ENCODE data around the gene CHI3L2.

CHI3L2 gene

GRCh38 chr1:111201275-111202090 is 26.0 kb upstream of the CHI3L2 start:
- Histone ChIP-seq H3K27me3 (ENCODE audit: control insufficient read depth in 5 of 5, insufficient read depth in 4 of 5, low read length in 5 of 5) (no peaks in the 10 kb centered on the region), H3K36me3 (ENCODE audit: control insufficient read depth in 5 of 5, insufficient read depth in 5 of 5, low read length in 5 of 5) (peaks cover 0 to 7% (median 0%) of the 10 kb centered on the region in 5 donors), H3K9ac (ENCODE audit: low read length in 5 of 5) (peak overlapping the region in 4 of 5 donors; percentile 4 to 56 (median 24)), H3K4me1 (ENCODE audit: control insufficient read depth in 5 of 5, insufficient read depth in 5 of 5, low read length in 5 of 5) (peaks cover 3 to 68% (median 48%) of the 10 kb centered on the region in 5 donors), H3K4me3 (ENCODE audit: low read depth in 1 of 5, low read length in 5 of 5) (peak overlapping the region in 1 of 5 donors; percentile 23), H3K9me3 (ENCODE audit: control insufficient read depth in 5 of 5, low read length in 5 of 5) (no peaks in the 10 kb centered on the region), H3K27ac (ENCODE audit: low read depth, low read length) (peak overlapping the region; percentile 66)

GRCh38 chr1:111202366-111202706 is 25.2 kb upstream of the CHI3L2 start:
- Histone ChIP-seq H3K9ac (ENCODE audit: low read length in 5 of 5) (peak overlapping the region in 1 of 5 donors; percentile 16), H3K4me3 (ENCODE audit: low read depth in 1 of 5, low read length in 5 of 5) (no peak overlapping the region), H3K27ac (ENCODE audit: low read depth, low read length) (peak overlapping the region; percentile 66), H3K27me3 (ENCODE audit: control insufficient read depth in 5 of 5, insufficient read depth in 4 of 5, low read length in 5 of 5) (no peaks in the 10 kb centered on the region), H3K36me3 (ENCODE audit: control insufficient read depth in 5 of 5, insufficient read depth in 5 of 5, low read length in 5 of 5) (no peaks in the 10 kb centered on the region), H3K9me3 (ENCODE audit: control insufficient read depth in 5 of 5, low read length in 5 of 5) (no peaks in the 10 kb centered on the region), H3K4me1 (ENCODE audit: control insufficient read depth in 5 of 5, insufficient read depth in 5 of 5, low read length in 5 of 5) (peaks cover 0 to 63% (median 45%) of the 10 kb centered on the region in 5 donors)

DNA sequence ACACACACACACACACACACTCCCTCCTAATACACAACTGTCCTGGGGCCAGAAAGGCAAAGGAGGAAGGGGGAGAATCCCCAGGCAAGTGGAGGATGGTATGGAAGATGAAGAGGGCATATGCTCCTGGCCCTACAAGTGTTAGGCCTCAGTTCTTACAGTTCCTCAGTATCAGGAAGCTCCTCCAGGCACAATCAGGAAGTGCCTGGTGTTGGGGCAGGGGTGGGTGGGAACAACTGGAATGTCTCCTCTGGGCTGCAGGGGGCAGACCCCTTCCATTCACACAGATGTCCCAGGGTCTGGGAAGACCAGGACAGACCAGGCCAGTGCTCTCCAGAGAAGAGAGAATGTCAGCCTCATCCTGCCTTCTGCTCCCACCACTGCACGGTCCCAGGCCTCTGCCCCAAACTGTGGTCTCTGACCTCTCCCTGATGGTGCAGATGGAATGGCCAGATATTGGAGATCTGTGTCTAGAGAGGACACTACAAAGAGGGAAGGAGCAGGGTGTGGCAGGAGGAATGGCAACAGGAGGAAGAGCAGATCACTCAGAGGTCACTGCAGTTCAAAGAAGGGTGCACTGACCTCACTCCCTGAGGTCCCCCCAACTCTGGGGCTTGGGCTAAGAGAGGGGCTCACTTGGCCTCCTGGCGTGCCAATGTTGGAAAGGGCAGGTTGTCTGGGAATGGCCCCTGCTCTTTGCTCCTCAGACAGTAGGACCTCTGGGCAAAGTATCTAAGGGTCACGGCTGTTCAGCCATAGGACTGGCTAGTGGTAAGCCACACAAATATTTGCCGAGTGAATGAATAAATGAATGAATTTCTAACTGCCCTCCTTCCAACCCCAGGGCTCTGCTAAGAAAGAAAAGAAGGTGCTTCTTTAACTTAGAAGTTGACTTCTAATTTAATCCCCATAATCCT is 24.5 kb upstream of the CHI3L2 start:
- no peaks in the 10 kb centered on the region for H3K36me3 ChIP-seq (ENCODE audit: control insufficient read depth in 5 of 5, insufficient read depth in 5 of 5, low read length in 5 of 5)

DNA sequence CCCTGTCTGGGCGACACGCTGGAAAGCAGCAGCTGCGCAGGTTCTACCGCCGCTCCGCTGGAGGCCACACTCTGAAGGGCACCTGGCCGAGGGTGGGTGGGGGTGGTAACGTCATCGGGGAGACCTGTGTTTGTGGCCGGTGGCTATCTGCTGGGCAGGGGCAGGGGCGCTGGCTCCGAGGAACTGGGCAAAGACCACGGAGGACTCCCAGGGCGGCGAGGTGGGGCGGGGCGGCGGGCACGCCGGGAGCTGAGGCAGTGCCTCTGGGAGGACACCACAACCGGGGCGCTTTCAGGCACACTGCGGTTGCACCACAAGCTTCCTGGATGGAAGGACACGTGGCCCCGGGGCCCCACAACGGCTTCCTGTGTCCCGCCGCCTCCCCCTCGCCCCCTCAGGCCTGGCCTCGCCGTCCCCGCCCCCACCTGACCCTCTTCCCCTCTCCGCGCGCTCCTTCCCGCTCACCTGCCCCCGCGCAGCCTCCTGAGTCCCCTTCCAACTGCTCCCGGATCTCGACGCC is 23.8 kb upstream of the CHI3L2 start:
- Histone ChIP-seq H3K4me1 (ENCODE audit: control insufficient read depth in 5 of 5, insufficient read depth in 5 of 5, low read length in 5 of 5) (peaks cover 0 to 54% (median 41%) of the 10 kb centered on the region in 5 donors), H3K4me3 (ENCODE audit: low read depth in 1 of 5, low read length in 5 of 5) (peak overlapping the region in 4 of 5 donors; percentile 62 to 72 (median 68)), H3K9ac (ENCODE audit: low read length in 5 of 5) (peak overlapping the region in 3 of 5 donors; percentile 44 to 76 (median 71))

More for the DNA sequence above, 24.5 kb upstream of the CHI3L2 start:
- Histone ChIP-seq H3K27me3 (ENCODE audit: control insufficient read depth in 5 of 5, insufficient read depth in 4 of 5, low read length in 5 of 5) (no peaks in the 10 kb centered on the region), H3K9ac (ENCODE audit: low read length in 5 of 5) (peak overlapping the region in 3 of 5 donors; percentile 26 to 71 (median 44)), H3K4me3 (ENCODE audit: low read depth in 1 of 5, low read length in 5 of 5) (peak overlapping the region; percentile 43 to 72 (median 67)), H3K27ac (ENCODE audit: low read depth, low read length) (peak overlapping the region; percentile 66), H3K4me1 (ENCODE audit: control insufficient read depth in 5 of 5, insufficient read depth in 5 of 5, low read length in 5 of 5) (peaks cover 0 to 57% (median 41%) of the 10 kb centered on the region in 5 donors), H3K9me3 (ENCODE audit: control insufficient read depth in 5 of 5, low read length in 5 of 5) (no peaks in the 10 kb centered on the region)

DNA sequence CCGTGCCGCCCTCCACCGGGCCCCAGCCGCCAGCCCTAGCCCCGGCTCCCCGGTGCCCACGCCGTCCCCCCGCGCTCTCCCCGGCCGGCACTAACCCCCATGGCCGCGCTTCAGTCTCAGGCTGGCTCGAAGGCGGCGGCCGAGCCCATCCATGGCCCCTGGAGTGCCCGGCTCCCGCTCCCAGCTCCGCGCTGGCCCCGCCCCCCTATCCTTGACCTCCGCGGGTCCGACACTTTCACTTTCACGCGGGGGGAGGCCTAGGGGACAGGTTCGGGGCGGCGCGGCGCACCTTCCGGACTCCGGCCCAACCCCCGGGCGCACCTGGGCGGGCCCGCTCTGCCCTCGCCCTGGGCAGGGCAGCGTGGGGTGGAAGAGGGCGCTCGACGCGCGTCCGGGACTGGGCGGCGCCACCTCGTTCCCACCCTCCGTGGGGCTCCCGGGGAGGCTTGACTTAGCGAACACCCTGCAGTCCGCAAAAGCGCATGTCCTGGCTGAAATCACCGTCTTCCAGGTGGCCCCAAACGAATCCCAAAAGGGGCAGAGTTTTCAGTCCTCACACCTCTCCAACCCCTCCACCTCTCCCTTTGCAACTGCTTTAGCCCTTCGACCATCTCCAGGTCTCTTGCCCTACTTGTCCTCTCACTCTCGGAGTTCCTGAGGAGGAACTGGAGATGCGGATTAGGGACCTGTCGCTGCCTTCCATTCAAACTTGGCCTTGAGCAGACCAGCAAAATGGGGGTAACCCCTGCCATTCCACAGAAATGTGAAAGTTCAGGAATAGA is 23.1 kb upstream of the CHI3L2 start:
- H3K9me3 ChIP-seq (ENCODE audit: control insufficient read depth in 5 of 5, low read length in 5 of 5): no peaks in the 10 kb centered on the region
- H3K27me3 ChIP-seq (ENCODE audit: control insufficient read depth in 5 of 5, insufficient read depth in 4 of 5, low read length in 5 of 5): no peaks in the 10 kb centered on the region
- no peaks in the 10 kb centered on the region for H3K36me3 ChIP-seq (ENCODE audit: control insufficient read depth in 5 of 5, insufficient read depth in 5 of 5, low read length in 5 of 5)
- H3K4me3 ChIP-seq (ENCODE audit: low read depth in 1 of 5, low read length in 5 of 5): peak overlapping the region; percentile 62 to 73 (median 68)
- peak overlapping the region in 3 of 5 donors; percentile 45 to 76 (median 64) for H3K9ac ChIP-seq (ENCODE audit: low read length in 5 of 5)
- H3K4me1 ChIP-seq (ENCODE audit: control insufficient read depth in 5 of 5, insufficient read depth in 5 of 5, low read length in 5 of 5): peaks cover 0 to 54% (median 41%) of the 10 kb centered on the region in 5 donors
- H3K27ac ChIP-seq (ENCODE audit: low read depth, low read length): peak overlapping the region; percentile 39

More for the DNA sequence above, 23.8 kb upstream of the CHI3L2 start:
- peak overlapping the region; percentile 66 for H3K27ac ChIP-seq (ENCODE audit: low read depth, low read length)
- no peaks in the 10 kb centered on the region for H3K27me3 ChIP-seq (ENCODE audit: control insufficient read depth in 5 of 5, insufficient read depth in 4 of 5, low read length in 5 of 5)
- H3K9me3 ChIP-seq (ENCODE audit: control insufficient read depth in 5 of 5, low read length in 5 of 5): no peaks in the 10 kb centered on the region
- no peaks in the 10 kb centered on the region for H3K36me3 ChIP-seq (ENCODE audit: control insufficient read depth in 5 of 5, insufficient read depth in 5 of 5, low read length in 5 of 5)

- H3K9ac ChIP-seq (ENCODE audit: low read length in 5 of 5): peak overlapping the region in 2 of 5 donors; percentile 64 to 76
- H3K4me1 ChIP-seq (ENCODE audit: control insufficient read depth in 5 of 5, insufficient read depth in 5 of 5, low read length in 5 of 5): peaks cover 0 to 48% (median 37%) of the 10 kb centered on the region in 5 donors
- no peaks in the 10 kb centered on the region for H3K36me3 ChIP-seq (ENCODE audit: control insufficient read depth in 5 of 5, insufficient read depth in 5 of 5, low read length in 5 of 5)
- H3K9me3 ChIP-seq (ENCODE audit: control insufficient read depth in 5 of 5, low read length in 5 of 5): no peaks in the 10 kb centered on the region
- peak overlapping the region; percentile 62 to 73 (median 68) for H3K4me3 ChIP-seq (ENCODE audit: low read depth in 1 of 5, low read length in 5 of 5)
- no peaks in the 10 kb centered on the region for H3K27me3 ChIP-seq (ENCODE audit: control insufficient read depth in 5 of 5, insufficient read depth in 4 of 5, low read length in 5 of 5)
- no peak overlapping the region for H3K27ac ChIP-seq (ENCODE audit: low read depth, low read length)
Measured at GRCh38 chr1:111204983-111205713, 22.4 kb upstream of the CHI3L2 start.

GRCh38 chr1:111205714-111206050 is 21.8 kb upstream of the CHI3L2 start:
- no peak overlapping the region for H3K9ac ChIP-seq (ENCODE audit: low read length in 5 of 5)
- no peaks in the 10 kb centered on the region for H3K36me3 ChIP-seq (ENCODE audit: control insufficient read depth in 5 of 5, insufficient read depth in 5 of 5, low read length in 5 of 5)
- no peak overlapping the region for H3K27ac ChIP-seq (ENCODE audit: low read depth, low read length)
- H3K27me3 ChIP-seq (ENCODE audit: control insufficient read depth in 5 of 5, insufficient read depth in 4 of 5, low read length in 5 of 5): no peaks in the 10 kb centered on the region
- H3K4me1 ChIP-seq (ENCODE audit: control insufficient read depth in 5 of 5, insufficient read depth in 5 of 5, low read length in 5 of 5): peaks cover 0 to 42% (median 34%) of the 10 kb centered on the region in 5 donors
- no peak overlapping the region for H3K4me3 ChIP-seq (ENCODE audit: low read depth in 1 of 5, low read length in 5 of 5)
- no peaks in the 10 kb centered on the region for H3K9me3 ChIP-seq (ENCODE audit: control insufficient read depth in 5 of 5, low read length in 5 of 5)

DNA sequence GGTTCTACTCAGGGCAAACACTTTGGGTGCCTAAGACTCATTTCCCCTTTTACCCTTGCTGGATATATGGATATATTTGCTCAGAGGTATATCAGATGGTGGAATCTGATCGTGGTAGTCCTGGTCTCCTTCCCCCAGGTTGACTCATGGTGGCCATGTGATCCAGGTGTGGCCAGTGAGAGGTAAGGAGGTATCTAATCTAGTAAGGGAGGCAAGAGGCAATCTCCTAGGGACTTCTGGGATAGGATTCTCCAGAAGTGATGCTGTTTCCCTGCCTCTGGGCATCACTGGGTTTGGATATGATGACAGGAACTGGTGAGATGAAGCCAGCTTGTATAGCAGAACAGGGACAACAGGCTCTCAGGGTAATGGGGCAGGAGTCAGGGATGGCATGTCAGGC is 18.6 kb upstream of the CHI3L2 start:
- Histone ChIP-seq H3K27ac (ENCODE audit: low read depth, low read length) (no peak overlapping the region), H3K27me3 (ENCODE audit: control insufficient read depth in 5 of 5, insufficient read depth in 4 of 5, low read length in 5 of 5) (no peaks in the 10 kb centered on the region)

DNA sequence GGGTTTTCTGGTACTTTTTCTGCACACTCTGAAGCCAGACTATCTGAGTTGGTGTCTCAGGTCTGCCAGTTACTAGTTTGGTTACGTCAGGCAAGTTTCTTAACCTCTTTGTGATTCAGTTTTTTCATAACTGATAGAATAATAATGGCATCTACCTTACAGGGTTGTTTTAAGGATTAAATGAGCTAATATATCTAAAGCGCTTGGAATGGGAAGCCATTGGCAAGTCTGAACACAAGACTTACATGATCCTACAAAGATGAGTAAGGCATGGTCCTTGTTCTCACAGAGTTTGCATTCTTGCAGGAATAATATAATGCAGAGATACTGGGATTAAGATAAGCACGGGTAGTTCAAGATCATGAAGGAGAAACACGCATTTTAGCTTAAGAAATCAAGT is 17.9 kb upstream of the CHI3L2 start:
- H3K36me3 ChIP-seq (ENCODE audit: control insufficient read depth in 5 of 5, insufficient read depth in 5 of 5, low read length in 5 of 5): no peaks in the 10 kb centered on the region
- no peak overlapping the region for H3K4me3 ChIP-seq (ENCODE audit: low read depth in 1 of 5, low read length in 5 of 5)
- no peaks in the 10 kb centered on the region for H3K27me3 ChIP-seq (ENCODE audit: control insufficient read depth in 5 of 5, insufficient read depth in 4 of 5, low read length in 5 of 5)
- H3K27ac ChIP-seq (ENCODE audit: low read depth, low read length): no peak overlapping the region
- H3K4me1 ChIP-seq (ENCODE audit: control insufficient read depth in 5 of 5, insufficient read depth in 5 of 5, low read length in 5 of 5): peaks cover 0 to 6% (median 3%) of the 10 kb centered on the region in 5 donors
- H3K9me3 ChIP-seq (ENCODE audit: control insufficient read depth in 5 of 5, low read length in 5 of 5): no peaks in the 10 kb centered on the region
- no peak overlapping the region for H3K9ac ChIP-seq (ENCODE audit: low read length in 5 of 5)

More for the DNA sequence above, 18.6 kb upstream of the CHI3L2 start:
- Histone ChIP-seq H3K36me3 (ENCODE audit: control insufficient read depth in 5 of 5, insufficient read depth in 5 of 5, low read length in 5 of 5) (no peaks in the 10 kb centered on the region), H3K4me1 (ENCODE audit: control insufficient read depth in 5 of 5, insufficient read depth in 5 of 5, low read length in 5 of 5) (peaks cover 0 to 13% (median 6%) of the 10 kb centered on the region in 5 donors), H3K9me3 (ENCODE audit: control insufficient read depth in 5 of 5, low read length in 5 of 5) (no peaks in the 10 kb centered on the region), H3K9ac (ENCODE audit: low read length in 5 of 5) (no peak overlapping the region), H3K4me3 (ENCODE audit: low read depth in 1 of 5, low read length in 5 of 5) (no peak overlapping the region)
